GM19043 (cell line): Measurements from ENCODE around the gene BCL2.

Experiments used
- ATAC-seq: cut with Tn5 transposase; IDR thresholded peaks from one replicate; pipeline ENCODE4 v1.9.1; 2021; ENCODE audit warnings: low read depth; ENCODE audit not compliant: unreplicated experiment

BCL2 gene

GRCh38 chr18:63164396-63164795 is 155.2 kb downstream of the BCL2 start:
- no peak for ATAC-seq

GRCh38 chr18:63162271-63163014 is 157.1 kb downstream of the BCL2 start:
- peak; percentile 34 for ATAC-seq

GRCh38 chr18:63161761-63162195 is 157.8 kb downstream of the BCL2 start:
- peak; percentile 53 for ATAC-seq

- ATAC-seq: no peak
Measured at GRCh38 chr18:63161032-63161760, 158.4 kb downstream of the BCL2 start.

GRCh38 chr18:63160172-63160995 is 159.2 kb downstream of the BCL2 start:
- ATAC-seq: no peak

GRCh38 chr18:63159590-63159989 is 160.0 kb downstream of the BCL2 start:
- ATAC-seq: no peak

GRCh38 chr18:63158676-63159291 is 160.8 kb downstream of the BCL2 start:
- ATAC-seq: no peak

- ATAC-seq: no peak
Measured at GRCh38 chr18:63158012-63158631, 161.4 kb downstream of the BCL2 start.

- ATAC-seq: no peak
Measured at GRCh38 chr18:63157293-63158011, 162.1 kb downstream of the BCL2 start.

- no peak for ATAC-seq
Measured at GRCh38 chr18:63155910-63156773, 163.4 kb downstream of the BCL2 start.

GRCh38 chr18:63155169-63155852 is 164.3 kb downstream of the BCL2 start:
- peak; percentile 45 for ATAC-seq

- ATAC-seq: no peak
Measured at GRCh38 chr18:63154350-63155152, 165.0 kb downstream of the BCL2 start.

GRCh38 chr18:63152791-63153190 is 166.8 kb downstream of the BCL2 start:
- ATAC-seq: no peak

GRCh38 chr18:63152096-63152495 is 167.5 kb downstream of the BCL2 start:
- ATAC-seq: no peak

GRCh38 chr18:63151539-63151938 is 168.0 kb downstream of the BCL2 start:
- ATAC-seq: no peak

- ATAC-seq: no peak
Measured at GRCh38 chr18:63150942-63151421, 168.6 kb downstream of the BCL2 start.

- ATAC-seq: no peak
Measured at GRCh38 chr18:63150326-63150725, 169.2 kb downstream of the BCL2 start.
